ENCODE data around the gene STK32B. TPM values are rescaled to one million over a fixed set of nuclear protein-coding genes. Genes with fewer than 3 reads are reported as not detected.

The STK32B gene
- total RNA-seq, 1 experiment from 2014 or later, result 15.1 TPM

DNA sequence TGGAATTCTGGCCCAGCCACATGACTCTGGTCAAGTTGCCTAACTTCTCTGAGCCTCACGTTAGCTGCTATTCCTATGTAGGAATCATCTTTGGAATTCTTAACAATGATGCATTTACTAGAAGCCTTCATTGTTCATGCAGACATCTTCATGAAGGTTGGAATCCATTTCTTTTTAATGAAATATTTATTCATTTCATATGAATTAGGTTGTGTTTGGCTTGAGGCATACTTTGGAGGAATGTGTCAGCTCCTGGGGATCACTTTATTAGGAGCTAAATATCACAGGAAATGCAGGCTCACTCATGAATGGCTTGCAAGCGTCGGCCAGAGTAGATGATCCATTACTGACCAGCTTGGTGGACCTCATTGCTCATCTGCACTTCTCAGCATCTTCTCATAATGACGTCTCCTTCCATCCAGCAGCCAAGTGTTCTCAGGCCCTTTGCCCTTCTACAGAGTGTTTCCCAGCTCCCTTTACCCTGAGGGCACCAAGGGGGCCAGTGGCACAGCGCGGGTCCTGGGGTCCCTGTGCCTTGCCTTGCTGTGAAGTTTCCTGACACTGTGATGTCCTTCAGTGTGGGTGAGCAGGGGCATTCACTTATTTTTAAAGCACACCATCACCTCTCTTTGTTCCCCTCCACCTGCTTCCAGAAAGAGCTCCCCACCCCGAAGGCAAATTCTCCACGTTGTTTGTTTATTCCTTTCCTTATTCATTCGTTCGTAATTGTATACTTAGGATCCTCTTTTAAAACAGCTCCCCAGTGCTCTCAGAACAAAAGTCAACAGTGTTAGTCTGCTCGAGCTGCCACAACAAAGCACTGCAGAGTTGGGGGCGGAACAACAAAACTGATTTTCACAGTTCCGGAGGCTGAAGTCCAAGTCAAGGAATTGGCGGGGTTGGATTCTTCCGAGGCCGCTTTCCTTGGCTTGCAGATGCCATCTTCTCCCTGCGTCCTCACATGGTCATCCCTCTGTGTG lies 106.8 kb downstream of the STK32B start:
- Histone ChIP-seq H3K27me3 (replicated peaks; ENCODE audit: insufficient read depth, low read depth, low read length, poor library complexity) (no peaks in the 10 kb centered on the region), H3K4me3 (ENCODE audit: low read depth, low read length, poor library complexity, severe bottlenecking) (no peak overlapping the region), H3K27ac (ENCODE audit: low read depth, low read length, poor library complexity, severe bottlenecking) (no peak overlapping the region), H3K36me3 (ENCODE audit: insufficient read depth, low read length, poor library complexity, severe bottlenecking) (no peaks in the 10 kb centered on the region), H3K9me3 (ENCODE audit: low read depth, low read length, poor library complexity, severe bottlenecking) (no peaks in the 10 kb centered on the region), H3K4me1 (ENCODE audit: insufficient read depth, low read length, poor library complexity, severe bottlenecking) (peaks cover 15% of the 10 kb centered on the region)
- TF ChIP-seq CTCF (conservative IDR thresholded peaks at IDR 0.05; ENCODE audit: low read depth, low read length) (no peak), EZH2 (IDR thresholded peaks at IDR 0.05; ENCODE audit: borderline replicate concordance, low read depth, low read length, poor library complexity, severe bottlenecking) (no peak)
- no peak for DNase-seq (ENCODE audit: low spot score)
- CTCF ChIA-PET, result interaction anchor here (0.6 kb wide), 1 partner anchor 239 kb away, joined by 7 read pairs; no protein-coding TSS in a partner anchor
- POLR2A ChIA-PET (ENCODE audit: low non-redundant PET), result no interaction called here
- no TSS peak for BruUV-seq (replicated peaks)
- intact Hi-C loops (cut with micrococcal nuclease; ENCODE audit: unreplicated experiment), result no loop called here

DNA sequence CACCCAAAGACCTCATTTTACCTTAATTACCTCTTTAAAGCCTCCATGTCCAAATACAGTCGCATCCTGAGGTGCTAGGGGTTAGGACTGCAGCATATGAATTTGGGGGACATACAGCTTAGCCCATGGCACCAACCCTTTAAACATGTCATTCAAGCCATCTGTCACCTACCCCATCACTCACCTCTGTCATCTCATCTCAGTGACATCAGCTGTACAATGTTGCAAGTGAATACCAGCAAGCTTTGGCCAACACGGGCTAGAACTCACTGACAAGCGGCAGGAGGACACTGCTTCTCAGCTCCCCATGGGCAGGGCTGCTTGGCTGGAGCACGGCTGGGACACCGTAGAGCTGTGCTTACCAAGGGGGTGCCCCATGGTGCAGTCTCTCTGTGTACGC lies 107.5 kb downstream of the STK32B start:
- Histone ChIP-seq H3K4me3 (ENCODE audit: low read depth, low read length, poor library complexity, severe bottlenecking) (no peak overlapping the region), H3K36me3 (ENCODE audit: insufficient read depth, low read length, poor library complexity, severe bottlenecking) (no peaks in the 10 kb centered on the region), H3K27ac (ENCODE audit: low read depth, low read length, poor library complexity, severe bottlenecking) (no peak overlapping the region), H3K9me3 (ENCODE audit: low read depth, low read length, poor library complexity, severe bottlenecking) (no peaks in the 10 kb centered on the region), H3K27me3 (replicated peaks; ENCODE audit: insufficient read depth, low read depth, low read length, poor library complexity) (no peaks in the 10 kb centered on the region), H3K4me1 (ENCODE audit: insufficient read depth, low read length, poor library complexity, severe bottlenecking) (peaks cover 22% of the 10 kb centered on the region)
- no peak for DNase-seq (ENCODE audit: low spot score)
- TF ChIP-seq CTCF (conservative IDR thresholded peaks at IDR 0.05; ENCODE audit: low read depth, low read length), result no peak
- TF ChIP-seq EZH2 (IDR thresholded peaks at IDR 0.05; ENCODE audit: borderline replicate concordance, low read depth, low read length, poor library complexity, severe bottlenecking), result no peak
- CTCF ChIA-PET, result no interaction called here
- POLR2A ChIA-PET (ENCODE audit: low non-redundant PET), result no interaction called here
- BruUV-seq (replicated peaks), result no TSS peak
- intact Hi-C loops (cut with micrococcal nuclease; ENCODE audit: unreplicated experiment), result no loop called here

GRCh38 chr4:5160668-5161067 lies 109.4 kb downstream of the STK32B start:
- Histone ChIP-seq H3K4me3 (ENCODE audit: low read depth, low read length, poor library complexity, severe bottlenecking) (no peak overlapping the region), H3K27me3 (replicated peaks; ENCODE audit: insufficient read depth, low read depth, low read length, poor library complexity) (no peaks in the 10 kb centered on the region), H3K27ac (ENCODE audit: low read depth, low read length, poor library complexity, severe bottlenecking) (no peak overlapping the region), H3K4me1 (ENCODE audit: insufficient read depth, low read length, poor library complexity, severe bottlenecking) (peaks cover 40% of the 10 kb centered on the region), H3K9me3 (ENCODE audit: low read depth, low read length, poor library complexity, severe bottlenecking) (no peaks in the 10 kb centered on the region), H3K36me3 (ENCODE audit: insufficient read depth, low read length, poor library complexity, severe bottlenecking) (no peaks in the 10 kb centered on the region)
- intact Hi-C loops (cut with micrococcal nuclease; ENCODE audit: unreplicated experiment), result no loop called here
- BruUV-seq (replicated peaks), result no TSS peak
- ChIA-PET POLR2A (ENCODE audit: low non-redundant PET) (no interaction called here), CTCF (no interaction called here)
- no peak for TF ChIP-seq EZH2 (IDR thresholded peaks at IDR 0.05; ENCODE audit: borderline replicate concordance, low read depth, low read length, poor library complexity, severe bottlenecking)
- TF ChIP-seq CTCF (conservative IDR thresholded peaks at IDR 0.05; ENCODE audit: low read depth, low read length), result no peak
- DNase-seq (ENCODE audit: low spot score), result no peak

Measured in A673 (cell line).